GM12864 (cell line): ENCODE measurements around the gene TOX4.
A peak's percentile ranks its signal among the peaks of the same experiment; 100 is the strongest.

Source experiments
- DNase-seq: peaks from one replicate; pipeline ENCODE4 v3.0.0-alpha.2; 2011; ENCODE audit warnings: low read depth
- H3K4me3 ChIP-seq: 2 replicates; pipeline ENCODE4 v1.5.1; 2011; ENCODE audit warnings: mild to moderate bottlenecking, low read depth, low read length, control low read depth
- CTCF ChIP-seq: IDR thresholded peaks from 2 replicates; pipeline ENCODE4 v1.5.1; 2011; ENCODE audit warnings: low read depth, mild to moderate bottlenecking, moderate library complexity, low read length, control low read depth, inconsistent platforms; ENCODE audit errors: missing control alignments

Gene TOX4

GRCh38 chr14:21449899-21450216, 27.1 kb upstream of the TOX4 start:
- no peak overlapping the region for H3K4me3 ChIP-seq
- no peak for DNase-seq
- TF ChIP-seq CTCF: no peak

GRCh38 chr14:21454843-21455544, 22.0 kb upstream of the TOX4 start:
- TF ChIP-seq CTCF: no peak
- H3K4me3 ChIP-seq: peak overlapping the region; percentile 98
- no peak for DNase-seq

DNA sequence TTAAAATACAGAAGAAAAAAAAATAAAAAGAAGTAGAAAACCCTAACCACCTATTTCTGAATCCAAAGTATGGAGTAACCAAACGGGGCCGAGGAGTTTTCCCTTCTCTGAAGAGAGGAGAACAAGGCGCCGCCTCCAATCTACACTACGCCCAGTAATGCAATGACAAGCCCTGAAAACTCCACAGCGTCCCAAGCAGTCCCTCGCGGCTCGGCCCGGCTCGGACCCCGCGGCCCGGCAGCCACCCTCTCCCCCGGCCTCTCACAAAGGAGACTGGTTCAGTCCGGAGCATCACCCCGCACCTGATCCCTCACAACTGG, 21.4 kb upstream of the TOX4 start:
- DNase-seq: no peak
- TF ChIP-seq CTCF: no peak
- peak overlapping the region; percentile 98 for H3K4me3 ChIP-seq

- peak; percentile 62 for TF ChIP-seq CTCF
- peak; percentile 100 for DNase-seq
- H3K4me3 ChIP-seq: peak within 1 kb of the TSS; percentile 98
Measured at GRCh38 chr14:21455912-21456667, 20.9 kb upstream of the TOX4 start, which contains the start of gene CHD8. TSS of gene CHD8 (minus strand) at chr14:21456123. CDS start at chr14:21431643, 24,480 bp downstream.

DNA sequence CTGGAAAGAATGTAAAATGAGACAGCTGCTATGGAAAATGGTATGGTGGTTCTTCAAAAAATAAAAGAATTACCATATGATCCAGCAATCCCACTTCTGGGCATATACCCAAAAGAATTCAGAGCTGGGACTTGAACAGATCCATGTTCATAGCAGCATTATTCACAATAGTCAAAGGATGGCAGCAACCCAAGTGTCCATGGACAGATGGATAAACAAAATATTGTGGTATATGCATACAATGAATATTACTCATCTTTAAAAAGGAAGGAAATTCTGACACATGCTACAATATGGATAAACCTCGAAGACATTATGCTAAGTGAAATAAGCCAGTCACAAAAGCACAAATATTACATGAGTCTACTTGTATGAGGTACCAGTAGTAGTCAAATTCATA, 9.4 kb upstream of the TOX4 start:
- no peak overlapping the region for H3K4me3 ChIP-seq
- no peak for DNase-seq
- TF ChIP-seq CTCF: no peak

DNA sequence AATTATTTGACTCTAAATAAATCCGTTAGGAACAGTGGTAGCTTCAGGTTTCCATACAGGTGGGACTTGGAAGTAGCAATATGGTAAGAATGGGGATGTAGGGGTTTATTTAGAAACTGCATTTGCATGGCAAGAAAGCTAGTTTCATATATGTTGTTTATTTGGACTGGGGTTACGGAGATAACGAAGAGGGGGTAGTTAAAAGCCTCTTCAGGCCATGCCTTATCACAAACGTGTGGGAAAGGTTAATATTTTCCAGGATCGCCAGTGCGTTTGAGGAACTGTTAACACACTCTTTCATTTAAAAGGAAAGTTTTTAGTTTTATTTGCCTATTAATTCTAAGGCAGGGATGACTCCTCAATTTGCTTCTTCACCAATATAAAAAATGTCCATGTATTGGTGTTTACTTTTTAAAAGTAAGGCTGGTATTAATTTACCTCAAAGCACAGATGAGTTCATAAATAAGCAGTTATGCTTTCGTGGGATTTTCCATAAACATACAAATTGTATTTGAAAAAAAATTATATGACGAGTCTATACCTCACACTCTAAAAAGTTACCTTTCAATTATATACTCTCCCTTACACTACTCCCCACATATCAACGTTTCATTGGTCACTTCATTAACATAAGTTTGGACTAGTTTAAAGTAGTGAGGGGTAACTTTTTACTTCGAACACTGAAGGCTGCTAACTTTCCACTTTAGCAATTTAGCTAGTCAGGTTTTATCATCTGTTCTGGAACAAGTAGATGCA, 1.1 kb upstream of the TOX4 start:
- DNase-seq: no peak
- TF ChIP-seq CTCF: no peak
- H3K4me3 ChIP-seq: peak overlapping the region; percentile 91
